Posterior vena cava (tissue), 2 donors: ENCODE measurements around the gene UGT1A9. TPM values are rescaled to one million over a fixed set of nuclear protein-coding genes. Genes with fewer than 3 reads are reported as not detected.
"Not testable (repeated sequence)": the region's sequence is repeated elsewhere in the genome, so short reads cannot be mapped to it uniquely, and the experiment has no call there.

ENCODE experiments used
- DNase-seq: peaks from one replicate; pipeline ENCODE4 v3.0.0-alpha.2; 2020; ENCODE audit warnings: low spot score
- intact Hi-C, 2 donors: fragments of 100-400 bp; cut with DNase I; formaldehyde crosslinking; loops; one replicate each; pipeline versions ENCODE4 v1.14.1 to v1.14.2; 2022 to 2023
- long read RNA-seq, 2 donors: library from polyadenylated mRNA; unstranded; transcript quantifications; one replicate each; pipeline ENCODE4 v2.0.0, GENCODE V29; 2020 to 2021
- total RNA-seq, 2 donors: library from RNA; stranded (reverse); fragmentation: NEBNext Ultra II Directional; extraction: Animal tissue kit (Norgen Biotek cat#: 25700); gene quantifications; one replicate each; pipeline ENCODE4 v1.2.1, GENCODE V29; 2021
- donor health status: DM: yes; HTN: yes; CAD: no.
- donor health status: DM: yes; HTN: yes; CAD: no.

The UGT1A9 gene
- not detected for total RNA-seq
- long read RNA-seq, donor 1: 0 reads
- long read RNA-seq, donor 2: 0 reads

GRCh38 chr2:233671290-233672161 is at the start of gene UGT1A9:
Gene UGT1A9, plus strand, starts transcription at chr2:233671898. Its CDS starts 37 bp downstream, at chr2:233671935.
- intact Hi-C loops: no loop called here
- no peak for DNase-seq

GRCh38 chr2:233627331-233628025 is 44.2 kb upstream of the UGT1A9 start:
- intact Hi-C loops: loop anchor here in 1 of 2 donors (10.0 kb wide), 1 partner anchor 1057 kb away; no protein-coding TSS in a partner anchor
- no peak for DNase-seq

GRCh38 chr2:233636306-233636705 is 35.4 kb upstream of the UGT1A9 start, which contains the start of gene UGT1A10:
Gene UGT1A10, plus strand, starts transcription at chr2:233636448. Its CDS starts 75 bp downstream, at chr2:233636523.
- intact Hi-C loops, DNase-seq: not testable (repeated sequence)

- intact Hi-C loops: no loop called here
- DNase-seq: no peak
These were observed 32.9 kb upstream of the UGT1A9 start for GRCh38 chr2:233638836-233639235.

GRCh38 chr2:233639860-233640259 is 31.8 kb upstream of the UGT1A9 start:
- intact Hi-C loops: loop anchor here in 1 of 2 donors (10.0 kb wide), 1 partner anchor 165 kb away; no protein-coding TSS in a partner anchor
- DNase-seq: no peak

- DNase-seq: no peak
- intact Hi-C loops: loop anchor here in 1 of 2 donors (10.0 kb wide), 1 partner anchor 162 kb away; no protein-coding TSS in a partner anchor
These were observed 28.6 kb upstream of the UGT1A9 start for GRCh38 chr2:233643128-233643527.

GRCh38 chr2:233646033-233646432 is 25.7 kb upstream of the UGT1A9 start:
- not testable (repeated sequence) for DNase-seq
- intact Hi-C loops: loop anchor here in 1 of 2 donors (10.0 kb wide), 1 partner anchor 159 kb away; no protein-coding TSS in a partner anchor

- intact Hi-C loops: no loop called here
- DNase-seq: no peak
These were observed 20.7 kb upstream of the UGT1A9 start for GRCh38 chr2:233650981-233651380.

GRCh38 chr2:233651430-233651829 is 20.3 kb upstream of the UGT1A9 start:
- DNase-seq: no peak
- intact Hi-C loops: no loop called here

- intact Hi-C loops: no loop called here
- no peak for DNase-seq
These were observed 17.2 kb upstream of the UGT1A9 start for GRCh38 chr2:233654501-233654900.

GRCh38 chr2:233655043-233655442 is 16.7 kb upstream of the UGT1A9 start:
- DNase-seq: no peak
- intact Hi-C loops: no loop called here

GRCh38 chr2:233655943-233656342 is 15.8 kb upstream of the UGT1A9 start:
- intact Hi-C loops: not testable (repeated sequence)

GRCh38 chr2:233656443-233656842 is 15.3 kb upstream of the UGT1A9 start:
- intact Hi-C loops: no loop called here
- DNase-seq: no peak

More at GRCh38 chr2:233655943-233656342, 15.8 kb upstream of the UGT1A9 start:
- not testable (repeated sequence) for DNase-seq

GRCh38 chr2:233658610-233659009 is 13.1 kb upstream of the UGT1A9 start:
- no peak for DNase-seq
- intact Hi-C loops: no loop called here

- intact Hi-C loops: no loop called here
- no peak for DNase-seq
These were observed 7.8 kb upstream of the UGT1A9 start for GRCh38 chr2:233663911-233664310.

- no peak for DNase-seq
- intact Hi-C loops: no loop called here
These were observed 3.0 kb upstream of the UGT1A9 start for GRCh38 chr2:233668605-233669260.

GRCh38 chr2:233672886-233673285 is 1.2 kb downstream of the UGT1A9 start:
- no peak for DNase-seq
- intact Hi-C loops: no loop called here

- no peak for DNase-seq
- intact Hi-C loops: no loop called here
These were observed 2.2 kb downstream of the UGT1A9 start for GRCh38 chr2:233673896-233674295.

GRCh38 chr2:233674314-233674713 is 2.6 kb downstream of the UGT1A9 start:
- DNase-seq: no peak
- intact Hi-C loops: no loop called here
